GM12801 (cell line): ENCODE data around the gene PTPRS.

Experiments used
- TF ChIP-seq, protein P1 (sequence below): IDR thresholded peaks from one replicate; pipeline ENCODE4 v1.5.1; 2011; ENCODE audit warnings: control low read depth; ENCODE audit not compliant: insufficient read length; ENCODE audit errors: extremely low read depth

The PTPRS gene

DNA sequence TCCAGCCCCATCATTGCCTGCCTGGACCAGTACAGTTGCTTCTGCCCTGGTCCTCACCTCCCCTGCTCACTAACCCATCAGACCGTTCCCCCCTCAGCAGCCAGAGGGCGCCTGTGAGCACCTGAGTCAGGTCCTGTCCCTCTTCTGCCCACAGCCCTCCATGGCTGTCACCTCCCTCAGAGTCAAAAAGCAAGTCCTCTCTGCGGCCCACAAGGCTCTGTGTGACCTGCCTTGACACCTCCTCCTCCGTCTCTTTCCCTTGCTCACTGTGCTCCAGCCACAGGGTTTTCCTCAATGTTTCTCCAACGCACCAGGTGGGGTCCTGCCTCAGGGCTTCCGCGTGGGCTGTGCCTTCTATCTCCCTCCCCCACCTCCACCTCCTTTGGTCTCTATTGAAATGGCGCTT lies 29.4 kb upstream of the PTPRS start:
- TF ChIP-seq, protein P1, sequence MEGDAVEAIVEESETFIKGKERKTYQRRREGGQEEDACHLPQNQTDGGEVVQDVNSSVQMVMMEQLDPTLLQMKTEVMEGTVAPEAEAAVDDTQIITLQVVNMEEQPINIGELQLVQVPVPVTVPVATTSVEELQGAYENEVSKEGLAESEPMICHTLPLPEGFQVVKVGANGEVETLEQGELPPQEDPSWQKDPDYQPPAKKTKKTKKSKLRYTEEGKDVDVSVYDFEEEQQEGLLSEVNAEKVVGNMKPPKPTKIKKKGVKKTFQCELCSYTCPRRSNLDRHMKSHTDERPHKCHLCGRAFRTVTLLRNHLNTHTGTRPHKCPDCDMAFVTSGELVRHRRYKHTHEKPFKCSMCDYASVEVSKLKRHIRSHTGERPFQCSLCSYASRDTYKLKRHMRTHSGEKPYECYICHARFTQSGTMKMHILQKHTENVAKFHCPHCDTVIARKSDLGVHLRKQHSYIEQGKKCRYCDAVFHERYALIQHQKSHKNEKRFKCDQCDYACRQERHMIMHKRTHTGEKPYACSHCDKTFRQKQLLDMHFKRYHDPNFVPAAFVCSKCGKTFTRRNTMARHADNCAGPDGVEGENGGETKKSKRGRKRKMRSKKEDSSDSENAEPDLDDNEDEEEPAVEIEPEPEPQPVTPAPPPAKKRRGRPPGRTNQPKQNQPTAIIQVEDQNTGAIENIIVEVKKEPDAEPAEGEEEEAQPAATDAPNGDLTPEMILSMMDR = no peak

DNA sequence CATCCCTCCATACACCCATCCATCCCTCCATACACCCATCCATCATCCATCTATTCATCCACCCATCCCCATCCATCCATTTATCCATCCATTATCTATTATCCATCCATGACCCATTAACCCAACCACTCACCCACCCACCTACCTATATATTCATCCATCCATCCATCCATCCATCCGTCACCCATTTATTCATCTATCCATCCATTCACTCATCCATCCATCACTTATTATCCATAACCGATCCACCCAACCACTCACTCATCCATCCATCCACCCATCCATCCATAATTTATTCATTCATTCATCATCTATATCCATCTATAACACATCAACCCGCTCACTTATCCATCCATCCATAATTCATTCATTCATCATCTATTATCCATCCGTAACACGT lies 28.7 kb upstream of the PTPRS start:
- TF ChIP-seq, protein P1 = no peak

DNA sequence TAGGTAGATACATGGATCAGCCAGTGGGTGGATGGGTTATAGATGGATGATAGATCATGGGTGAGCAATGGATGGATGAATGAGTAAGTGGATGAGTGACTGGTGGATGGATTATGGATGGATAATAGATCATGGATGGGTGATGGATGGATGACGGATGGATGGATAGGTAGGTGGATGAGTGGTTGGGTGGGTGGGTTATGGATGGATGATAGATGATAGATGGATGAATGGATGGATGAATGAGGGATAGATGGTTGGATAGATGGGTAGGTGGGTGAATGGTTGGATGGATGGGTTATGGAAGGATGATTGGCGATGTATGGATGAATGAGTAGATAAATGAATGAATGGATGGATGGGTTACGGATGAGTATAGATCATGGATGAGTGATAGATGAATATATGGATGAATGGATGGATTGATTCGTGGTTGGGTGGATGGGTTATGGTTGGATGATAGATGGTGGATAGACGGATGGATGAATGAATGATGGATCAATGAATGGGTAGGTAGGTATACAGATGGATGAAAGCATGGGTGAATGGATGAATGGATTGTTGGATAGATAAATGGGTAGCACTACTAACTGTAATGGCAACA lies 27.0 kb upstream of the PTPRS start:
- TF ChIP-seq, protein P1 = no peak

DNA sequence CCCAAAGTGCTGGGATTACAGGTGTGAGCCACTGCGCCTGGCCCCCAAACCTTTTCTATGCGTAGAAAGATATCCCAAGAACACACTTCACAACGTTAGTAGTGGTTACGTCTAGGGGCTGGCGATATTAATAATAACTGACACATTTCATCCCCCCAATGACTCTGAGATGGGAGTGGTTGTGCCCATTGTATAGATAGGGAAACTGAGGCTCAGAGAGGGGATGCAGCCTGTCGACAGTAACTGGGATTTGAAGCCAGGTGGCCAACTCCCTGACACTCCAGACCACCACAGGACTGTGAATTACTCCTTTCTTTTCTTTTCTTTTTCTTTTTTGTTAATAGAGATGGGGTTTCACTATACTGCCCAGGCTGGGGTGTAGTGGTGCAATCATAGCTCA lies 25.3 kb upstream of the PTPRS start:
- TF ChIP-seq, protein P1 = no peak

DNA sequence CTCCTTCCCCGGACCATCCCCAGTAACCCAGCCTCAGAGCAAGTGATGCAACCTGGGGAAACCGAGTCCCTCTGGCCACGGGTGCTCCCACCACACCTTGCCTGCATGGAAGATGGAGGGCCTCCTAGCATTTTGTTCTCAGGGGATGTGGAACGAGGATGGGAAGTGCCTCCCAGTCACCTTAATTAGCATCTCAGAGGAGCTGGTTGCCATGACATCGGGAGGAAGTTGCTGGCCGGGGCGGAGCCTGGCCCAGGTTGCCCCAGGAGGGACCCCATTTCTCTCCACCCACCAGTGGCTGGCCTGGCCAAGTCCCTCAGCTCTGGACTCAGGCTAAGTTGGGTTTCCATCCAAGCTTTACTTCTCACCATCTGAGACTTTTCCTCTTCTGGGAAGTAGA lies 24.1 kb upstream of the PTPRS start:
- TF ChIP-seq, protein P1 = no peak

DNA sequence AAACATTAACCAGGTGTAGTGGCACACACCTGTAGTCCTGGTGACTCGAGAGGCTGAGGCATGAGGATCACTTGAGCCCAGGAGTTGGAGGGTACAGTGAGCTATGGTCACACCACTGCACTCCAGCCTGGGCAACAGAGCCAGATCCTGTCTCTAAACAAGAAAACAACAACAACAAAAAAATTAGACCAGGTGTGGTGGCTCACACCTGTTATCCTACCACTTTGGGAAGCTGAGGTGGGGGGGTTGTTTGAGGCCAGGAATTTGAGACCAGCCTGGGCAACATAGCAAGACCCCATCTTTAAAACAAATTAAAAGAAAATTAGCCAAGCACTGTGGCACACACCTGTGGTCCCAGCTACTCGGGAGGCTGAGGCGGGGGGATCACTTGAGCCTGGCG lies 20.8 kb upstream of the PTPRS start:
- TF ChIP-seq, protein P1 = no peak

DNA sequence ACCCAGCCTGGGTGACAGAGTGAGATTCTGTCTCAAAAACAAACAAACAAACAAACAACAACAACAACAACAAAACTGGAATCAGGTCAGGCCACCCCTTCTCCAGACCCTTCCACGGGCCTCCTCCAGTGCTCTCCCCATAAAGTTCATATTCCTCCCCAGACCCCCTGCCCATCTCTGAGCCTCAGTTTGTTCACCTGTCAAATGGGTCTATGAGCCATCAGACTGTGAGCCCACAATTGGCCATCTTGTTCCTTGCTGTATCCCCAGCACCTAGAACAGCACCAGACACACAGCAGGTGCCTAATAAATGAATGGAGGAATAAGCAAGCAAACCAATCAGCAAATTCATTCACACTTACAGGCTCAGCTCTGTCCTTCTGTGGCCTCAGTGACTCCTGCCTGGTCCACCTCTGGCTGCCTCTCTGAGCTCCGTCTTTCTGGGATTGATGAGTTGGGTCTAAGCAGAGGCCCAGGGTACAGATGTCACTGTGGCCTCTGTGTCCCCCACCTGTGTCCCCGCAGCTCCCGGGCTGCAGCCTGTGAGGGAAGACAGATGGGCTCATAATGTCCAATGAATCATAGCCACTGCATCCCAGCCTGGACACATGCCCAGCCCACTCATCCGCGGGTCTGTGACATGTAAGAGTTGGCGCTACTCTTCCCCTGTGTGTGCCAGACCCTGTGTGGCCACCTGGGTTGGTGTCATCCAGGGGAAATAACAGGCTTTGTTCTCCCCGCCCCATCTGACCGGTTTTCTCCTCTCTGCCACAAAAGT lies 19.6 kb upstream of the PTPRS start:
- TF ChIP-seq, protein P1 = no peak
